SK-N-SH (cell line): ENCODE measurements around the gene CYP2F1. TPM values are rescaled to one million over a fixed set of nuclear protein-coding genes. Genes with fewer than 3 reads are reported as not detected.

ENCODE experiments used
- CTCF ChIA-PET: fragments of 300-600, 350-600 bp; formaldehyde crosslinking; extraction: SDS; loops from one replicate; lab custom pipeline; 2021; lab: Yijun Ruan, JAX
- POLR2A ChIA-PET: fragments of 350-600 bp; sonication (Branson Sonifier 250); formaldehyde crosslinking; extraction: SDS; loops from one replicate; lab custom pipeline; 2020; ENCODE audit warnings: antibody characterized with exemption, inconsistent platforms; lab: Yijun Ruan, JAX
- DNase-seq: peaks from one replicate; pipeline ENCODE4 v3.0.0; 2012
- H2AFZ ChIP-seq: fragments of 200-600 bp; sonication (generic); 2 replicates; pipeline ENCODE4 v1.8.1; 2016; ENCODE audit warnings: antibody characterized with exemption, mild to moderate bottlenecking, low read depth
- H3F3A ChIP-seq: fragments of 200-600 bp; sonication (generic); replicated peaks from 2 replicates; pipeline ENCODE3; 2016; ENCODE audit warnings: antibody characterized with exemption, mild to moderate bottlenecking; ENCODE audit not compliant: insufficient read depth
- H3K27ac ChIP-seq, 2 experiments: fragments of 200-500 bp in 1 of 2; fragments of 200-600 bp in 1 of 2; sonication (Bioruptor generic) in 1 of 2; sonication (generic), shearing (Covaris generic) in 1 of 2; 2 replicates each; pipeline versions ENCODE4 v1.5.1 to v1.6.1; 2014 to 2016; ENCODE audit warnings: low read depth in 2 of 2, inconsistent platforms in 1 of 2, low read length in 1 of 2, mild to moderate bottlenecking in 1 of 2, mixed read lengths in 1 of 2
- H3K27me3 ChIP-seq: fragments of 200-600 bp; sonication (generic), shearing (Covaris generic); 2 replicates; pipeline ENCODE4 v1.6.1; 2016; ENCODE audit warnings: mixed run types; ENCODE audit not compliant: insufficient read depth
- H3K36me3 ChIP-seq, 2 experiments: fragments of 200-500 bp in 1 of 2; fragments of 200-600 bp in 1 of 2; sonication (Bioruptor generic) in 1 of 2; sonication (generic) in 1 of 2; replicated peaks in 1 of 2; 2 replicates each; pipeline versions ENCODE3 to v1.5.1; 2014 to 2016; ENCODE audit warnings: low read length in 1 of 2, mild to moderate bottlenecking in 1 of 2; ENCODE audit not compliant: insufficient read depth in 2 of 2, control insufficient read depth in 1 of 2
- H3K4me1 ChIP-seq, 2 experiments: fragments of 200-500 bp in 1 of 2; fragments of 200-600 bp in 1 of 2; sonication (Bioruptor generic) in 1 of 2; sonication (generic), shearing (Covaris generic) in 1 of 2; 2 replicates each; pipeline versions ENCODE4 v1.5.1 to v1.6.1; 2014 to 2016; ENCODE audit warnings: low read depth in 1 of 2, low read length in 1 of 2, mixed run types in 1 of 2; ENCODE audit not compliant: insufficient read depth in 2 of 2, control insufficient read depth in 1 of 2
- H3K4me2 ChIP-seq: fragments of 200-600 bp; sonication (generic), shearing (Covaris generic); 2 replicates; pipeline ENCODE4 v1.6.1; 2017; ENCODE audit warnings: mixed run types
- H3K4me3 ChIP-seq, 2 experiments: fragments of 200-500 bp in 1 of 2; fragments of 200-600 bp in 1 of 2; sonication (Bioruptor generic) in 1 of 2; sonication (generic), shearing (Covaris generic) in 1 of 2; 2 replicates each; pipeline versions ENCODE4 v1.5.1 to v1.8.1; 2014 to 2016; ENCODE audit warnings: low read depth in 2 of 2, inconsistent platforms in 1 of 2, low read length in 1 of 2, mild to moderate bottlenecking in 1 of 2, mixed read lengths in 1 of 2, moderate library complexity in 1 of 2
- H3K79me2 ChIP-seq: fragments of 200-600 bp; sonication (generic); 2 replicates; pipeline ENCODE4 v1.8.1; 2017; ENCODE audit warnings: mild to moderate bottlenecking; ENCODE audit not compliant: insufficient read depth
- H3K9ac ChIP-seq: fragments of 200-600 bp; sonication (generic); 2 replicates; pipeline ENCODE4 v1.6.1; 2017; ENCODE audit warnings: mixed run types
- H3K9me2 ChIP-seq: fragments of 200-600 bp; sonication (generic); 2 replicates; pipeline ENCODE4 v1.6.1; 2017; ENCODE audit warnings: mixed run types
- H3K9me3 ChIP-seq: fragments of 200-600 bp; sonication (generic); 2 replicates; pipeline ENCODE4 v1.6.1; 2017; ENCODE audit warnings: mixed run types, mild to moderate bottlenecking, moderate library complexity
- H4K20me1 ChIP-seq: fragments of 200-600 bp; sonication (generic); 2 replicates; pipeline ENCODE4 v1.6.1; 2017; ENCODE audit warnings: mild to moderate bottlenecking, mixed run types; ENCODE audit not compliant: insufficient read depth
- EZH2phosphoT487 ChIP-seq: fragments of 200-600 bp; sonication (generic); IDR thresholded peaks from 2 replicates; pipeline ENCODE4 v1.6.1; 2017; ENCODE audit warnings: low read depth, mixed run types, mild to moderate bottlenecking, antibody characterized with exemption, moderate library complexity, borderline replicate concordance
- MXI1 ChIP-seq: IDR thresholded peaks from 2 replicates; pipeline ENCODE4 v1.6.1; 2012; ENCODE audit warnings: mild to moderate bottlenecking, low read depth, low read length, improper control_type of control experiment
- NFIC ChIP-seq: IDR thresholded peaks from 2 replicates; pipeline ENCODE4 v1.4.0; 2012; ENCODE audit warnings: borderline replicate concordance
- TCF12 ChIP-seq: IDR thresholded peaks from 2 replicates; pipeline ENCODE4 v1.4.0; 2012
- TEAD4 ChIP-seq: IDR thresholded peaks from 2 replicates; pipeline ENCODE4 v1.4.0; 2012; ENCODE audit warnings: mild to moderate bottlenecking, borderline replicate concordance; ENCODE audit not compliant: insufficient read depth
- USF1 ChIP-seq: IDR thresholded peaks from 2 replicates; pipeline ENCODE4 v1.4.0; 2012; ENCODE audit warnings: low read depth, borderline replicate concordance
- WGBS: methylation state at CpG from one replicate; pipeline ENCODE4 v1.1.6; 2017; ENCODE audit warnings: low lambda C conversion rate; 5-methylcytosine and 5-hydroxymethylcytosine counted together
- polyA plus RNA-seq, 3 experiments: library from polyadenylated mRNA; depleted of rRNA; stranded (reverse); fragments of >200 nt; gene quantifications; 2 replicates each; pipeline ENCODE4 v1.2.3, GENCODE V29; 2012
- TF ChIP-seq, protein P1 (sequence below): IDR thresholded peaks from 2 replicates; pipeline ENCODE4 v1.6.1; 2012; ENCODE audit warnings: mild to moderate bottlenecking, low read depth, low read length, moderate library complexity
- TF ChIP-seq, protein P2 (sequence below): fragments of 200-600 bp; sonication (generic); IDR thresholded peaks from 2 replicates; pipeline ENCODE4 v1.6.1; 2017; ENCODE audit warnings: antibody characterized with exemption, mild to moderate bottlenecking, moderate library complexity
- TF ChIP-seq, protein P3 (sequence below): fragments of 150-350 bp; IDR thresholded peaks from 2 replicates; pipeline ENCODE4 v1.6.1; 2017; ENCODE audit warnings: antibody characterized with exemption, low read length, low read depth, borderline replicate concordance
- TF ChIP-seq, protein P4 (sequence below): IDR thresholded peaks from 2 replicates; pipeline ENCODE4 v1.4.0; 2012; ENCODE audit warnings: low read depth, borderline replicate concordance

The CYP2F1 gene
- polyA plus RNA-seq, 1 of the 3 experiments (the other 2 are of a cell fraction), result not detected

DNA sequence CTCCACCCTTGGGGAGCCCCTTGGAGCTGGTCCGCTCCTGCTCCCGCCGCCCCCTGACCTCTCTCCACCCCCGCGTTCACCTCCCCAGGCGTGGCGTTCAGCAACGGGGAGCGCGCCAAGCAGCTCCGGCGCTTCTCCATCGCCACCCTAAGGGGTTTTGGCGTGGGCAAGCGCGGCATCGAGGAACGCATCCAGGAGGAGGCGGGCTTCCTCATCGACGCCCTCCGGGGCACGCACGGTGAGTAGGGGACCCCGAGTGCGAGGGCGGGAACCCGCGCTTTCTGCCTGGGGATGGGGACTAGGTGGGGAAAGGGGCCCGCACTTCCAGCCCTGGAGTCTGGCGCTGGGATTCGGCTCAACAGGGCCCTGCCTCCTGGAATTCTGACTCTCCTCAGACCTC is 24.3 kb upstream of the CYP2F1 start (continued):
- TF ChIP-seq, protein P1, sequence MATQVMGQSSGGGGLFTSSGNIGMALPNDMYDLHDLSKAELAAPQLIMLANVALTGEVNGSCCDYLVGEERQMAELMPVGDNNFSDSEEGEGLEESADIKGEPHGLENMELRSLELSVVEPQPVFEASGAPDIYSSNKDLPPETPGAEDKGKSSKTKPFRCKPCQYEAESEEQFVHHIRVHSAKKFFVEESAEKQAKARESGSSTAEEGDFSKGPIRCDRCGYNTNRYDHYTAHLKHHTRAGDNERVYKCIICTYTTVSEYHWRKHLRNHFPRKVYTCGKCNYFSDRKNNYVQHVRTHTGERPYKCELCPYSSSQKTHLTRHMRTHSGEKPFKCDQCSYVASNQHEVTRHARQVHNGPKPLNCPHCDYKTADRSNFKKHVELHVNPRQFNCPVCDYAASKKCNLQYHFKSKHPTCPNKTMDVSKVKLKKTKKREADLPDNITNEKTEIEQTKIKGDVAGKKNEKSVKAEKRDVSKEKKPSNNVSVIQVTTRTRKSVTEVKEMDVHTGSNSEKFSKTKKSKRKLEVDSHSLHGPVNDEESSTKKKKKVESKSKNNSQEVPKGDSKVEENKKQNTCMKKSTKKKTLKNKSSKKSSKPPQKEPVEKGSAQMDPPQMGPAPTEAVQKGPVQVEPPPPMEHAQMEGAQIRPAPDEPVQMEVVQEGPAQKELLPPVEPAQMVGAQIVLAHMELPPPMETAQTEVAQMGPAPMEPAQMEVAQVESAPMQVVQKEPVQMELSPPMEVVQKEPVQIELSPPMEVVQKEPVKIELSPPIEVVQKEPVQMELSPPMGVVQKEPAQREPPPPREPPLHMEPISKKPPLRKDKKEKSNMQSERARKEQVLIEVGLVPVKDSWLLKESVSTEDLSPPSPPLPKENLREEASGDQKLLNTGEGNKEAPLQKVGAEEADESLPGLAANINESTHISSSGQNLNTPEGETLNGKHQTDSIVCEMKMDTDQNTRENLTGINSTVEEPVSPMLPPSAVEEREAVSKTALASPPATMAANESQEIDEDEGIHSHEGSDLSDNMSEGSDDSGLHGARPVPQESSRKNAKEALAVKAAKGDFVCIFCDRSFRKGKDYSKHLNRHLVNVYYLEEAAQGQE, result no peak
- TF ChIP-seq NFIC (no peak), TEAD4 (no peak), MXI1 (no peak)
- TF ChIP-seq, protein P2, sequence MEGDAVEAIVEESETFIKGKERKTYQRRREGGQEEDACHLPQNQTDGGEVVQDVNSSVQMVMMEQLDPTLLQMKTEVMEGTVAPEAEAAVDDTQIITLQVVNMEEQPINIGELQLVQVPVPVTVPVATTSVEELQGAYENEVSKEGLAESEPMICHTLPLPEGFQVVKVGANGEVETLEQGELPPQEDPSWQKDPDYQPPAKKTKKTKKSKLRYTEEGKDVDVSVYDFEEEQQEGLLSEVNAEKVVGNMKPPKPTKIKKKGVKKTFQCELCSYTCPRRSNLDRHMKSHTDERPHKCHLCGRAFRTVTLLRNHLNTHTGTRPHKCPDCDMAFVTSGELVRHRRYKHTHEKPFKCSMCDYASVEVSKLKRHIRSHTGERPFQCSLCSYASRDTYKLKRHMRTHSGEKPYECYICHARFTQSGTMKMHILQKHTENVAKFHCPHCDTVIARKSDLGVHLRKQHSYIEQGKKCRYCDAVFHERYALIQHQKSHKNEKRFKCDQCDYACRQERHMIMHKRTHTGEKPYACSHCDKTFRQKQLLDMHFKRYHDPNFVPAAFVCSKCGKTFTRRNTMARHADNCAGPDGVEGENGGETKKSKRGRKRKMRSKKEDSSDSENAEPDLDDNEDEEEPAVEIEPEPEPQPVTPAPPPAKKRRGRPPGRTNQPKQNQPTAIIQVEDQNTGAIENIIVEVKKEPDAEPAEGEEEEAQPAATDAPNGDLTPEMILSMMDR, result no peak
- TF ChIP-seq, protein P3, sequence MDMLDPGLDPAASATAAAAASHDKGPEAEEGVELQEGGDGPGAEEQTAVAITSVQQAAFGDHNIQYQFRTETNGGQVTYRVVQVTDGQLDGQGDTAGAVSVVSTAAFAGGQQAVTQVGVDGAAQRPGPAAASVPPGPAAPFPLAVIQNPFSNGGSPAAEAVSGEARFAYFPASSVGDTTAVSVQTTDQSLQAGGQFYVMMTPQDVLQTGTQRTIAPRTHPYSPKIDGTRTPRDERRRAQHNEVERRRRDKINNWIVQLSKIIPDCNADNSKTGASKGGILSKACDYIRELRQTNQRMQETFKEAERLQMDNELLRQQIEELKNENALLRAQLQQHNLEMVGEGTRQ, result no peak

GRCh38 chr19:41095703-41096102 is 18.5 kb upstream of the CYP2F1 start:
- no peaks in the 10 kb centered on the region for H3K36me3 ChIP-seq
- H3K4me3 ChIP-seq, result no peak overlapping the region
- H3K9me2 ChIP-seq, result no peaks in the 10 kb centered on the region
- no peaks in the 10 kb centered on the region for H3K79me2 ChIP-seq
- no peaks in the 10 kb centered on the region for H3K4me1 ChIP-seq
- H3F3A ChIP-seq, result no peaks in the 10 kb centered on the region
- no peak overlapping the region for H3K4me2 ChIP-seq
- CTCF ChIA-PET, result interaction anchor here (1.0 kb wide), 1 partner anchor 14 kb away, joined by 4 read pairs; no protein-coding TSS in a partner anchor
- no peak overlapping the region for H3K27ac ChIP-seq
- H3K9me3 ChIP-seq, result no peaks in the 10 kb centered on the region
- no peak overlapping the region for H2AFZ ChIP-seq
- H3K27me3 ChIP-seq, result peaks cover 54% of the 10 kb centered on the region
- WGBS, result 22% methylated on average over 15 of the region's 15 CpGs
- H4K20me1 ChIP-seq, result no peaks in the 10 kb centered on the region
- no peak for DNase-seq
- TF ChIP-seq, protein P4, sequence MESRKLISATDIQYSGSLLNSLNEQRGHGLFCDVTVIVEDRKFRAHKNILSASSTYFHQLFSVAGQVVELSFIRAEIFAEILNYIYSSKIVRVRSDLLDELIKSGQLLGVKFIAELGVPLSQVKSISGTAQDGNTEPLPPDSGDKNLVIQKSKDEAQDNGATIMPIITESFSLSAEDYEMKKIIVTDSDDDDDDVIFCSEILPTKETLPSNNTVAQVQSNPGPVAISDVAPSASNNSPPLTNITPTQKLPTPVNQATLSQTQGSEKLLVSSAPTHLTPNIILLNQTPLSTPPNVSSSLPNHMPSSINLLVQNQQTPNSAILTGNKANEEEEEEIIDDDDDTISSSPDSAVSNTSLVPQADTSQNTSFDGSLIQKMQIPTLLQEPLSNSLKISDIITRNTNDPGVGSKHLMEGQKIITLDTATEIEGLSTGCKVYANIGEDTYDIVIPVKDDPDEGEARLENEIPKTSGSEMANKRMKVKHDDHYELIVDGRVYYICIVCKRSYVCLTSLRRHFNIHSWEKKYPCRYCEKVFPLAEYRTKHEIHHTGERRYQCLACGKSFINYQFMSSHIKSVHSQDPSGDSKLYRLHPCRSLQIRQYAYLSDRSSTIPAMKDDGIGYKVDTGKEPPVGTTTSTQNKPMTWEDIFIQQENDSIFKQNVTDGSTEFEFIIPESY, result no peak
- TF ChIP-seq EZH2phosphoT487 (no peak), TCF12 (no peak), TEAD4 (no peak), USF1 (no peak)
- TF ChIP-seq, protein P1, result no peak
- TF ChIP-seq, all 33 proteins: peak for 0
- no peak overlapping the region for H3K9ac ChIP-seq
- POLR2A ChIA-PET, result no interaction called here
